Ishikawa (cell line): ENCODE results near the gene ATP2B2.

ENCODE experiments used
- CEBPB ChIP-seq: IDR thresholded peaks from 2 replicates; pipeline ENCODE4 v1.6.1; 2012
- EGR1 ChIP-seq: IDR thresholded peaks from 2 replicates; pipeline ENCODE4 v1.6.1; 2012
- EP300 ChIP-seq: IDR thresholded peaks from 2 replicates; pipeline ENCODE4 v1.6.1; 2012; ENCODE audit warnings: borderline replicate concordance
- FOXM1 ChIP-seq: IDR thresholded peaks from 2 replicates; pipeline ENCODE4 v1.6.1; 2012; ENCODE audit warnings: low read depth, borderline replicate concordance
- RAD21 ChIP-seq: IDR thresholded peaks from 2 replicates; pipeline ENCODE4 v1.6.1; 2012; ENCODE audit warnings: low read depth
- TAF1 ChIP-seq: IDR thresholded peaks from 2 replicates; pipeline ENCODE4 v1.6.1; 2012; ENCODE audit warnings: low read depth, mild to moderate bottlenecking
- TEAD4 ChIP-seq: IDR thresholded peaks from 2 replicates; pipeline ENCODE4 v1.6.1; 2012
- YY1 ChIP-seq: IDR thresholded peaks from 2 replicates; pipeline ENCODE4 v1.6.1; 2012; ENCODE audit warnings: low read depth
- TF ChIP-seq, protein P1 (sequence below): IDR thresholded peaks from 2 replicates; pipeline ENCODE4 v1.6.1; 2012
- TF ChIP-seq, protein P2 (sequence below): IDR thresholded peaks from 2 replicates; pipeline ENCODE4 v1.6.1; 2012; ENCODE audit warnings: low read depth, mild to moderate bottlenecking

DNA sequence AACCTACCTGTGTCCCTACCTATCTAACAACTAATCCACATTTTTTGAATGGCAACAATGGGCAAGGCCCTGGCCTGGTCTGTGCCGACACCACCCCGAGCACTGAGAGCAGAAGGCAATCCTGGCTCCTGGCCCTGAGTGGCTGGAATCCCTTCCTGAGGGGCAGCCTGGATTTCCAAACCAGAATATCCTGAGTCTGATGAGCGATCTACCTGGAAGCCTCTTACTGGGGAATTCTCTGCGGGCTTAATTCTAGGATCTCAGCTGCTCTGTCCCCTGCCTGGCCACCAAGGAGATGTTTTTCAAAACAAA is 22.1 kb downstream of the ATP2B2 start:
- TF ChIP-seq RAD21 (no peak), FOXM1 (no peak), CEBPB (no peak), EP300 (no peak), TAF1 (no peak), EGR1 (no peak), YY1 (no peak), TEAD4 (no peak)
- TF ChIP-seq, protein P1, sequence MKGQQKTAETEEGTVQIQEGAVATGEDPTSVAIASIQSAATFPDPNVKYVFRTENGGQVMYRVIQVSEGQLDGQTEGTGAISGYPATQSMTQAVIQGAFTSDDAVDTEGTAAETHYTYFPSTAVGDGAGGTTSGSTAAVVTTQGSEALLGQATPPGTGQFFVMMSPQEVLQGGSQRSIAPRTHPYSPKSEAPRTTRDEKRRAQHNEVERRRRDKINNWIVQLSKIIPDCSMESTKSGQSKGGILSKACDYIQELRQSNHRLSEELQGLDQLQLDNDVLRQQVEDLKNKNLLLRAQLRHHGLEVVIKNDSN = no peak
- TF ChIP-seq, protein P2, sequence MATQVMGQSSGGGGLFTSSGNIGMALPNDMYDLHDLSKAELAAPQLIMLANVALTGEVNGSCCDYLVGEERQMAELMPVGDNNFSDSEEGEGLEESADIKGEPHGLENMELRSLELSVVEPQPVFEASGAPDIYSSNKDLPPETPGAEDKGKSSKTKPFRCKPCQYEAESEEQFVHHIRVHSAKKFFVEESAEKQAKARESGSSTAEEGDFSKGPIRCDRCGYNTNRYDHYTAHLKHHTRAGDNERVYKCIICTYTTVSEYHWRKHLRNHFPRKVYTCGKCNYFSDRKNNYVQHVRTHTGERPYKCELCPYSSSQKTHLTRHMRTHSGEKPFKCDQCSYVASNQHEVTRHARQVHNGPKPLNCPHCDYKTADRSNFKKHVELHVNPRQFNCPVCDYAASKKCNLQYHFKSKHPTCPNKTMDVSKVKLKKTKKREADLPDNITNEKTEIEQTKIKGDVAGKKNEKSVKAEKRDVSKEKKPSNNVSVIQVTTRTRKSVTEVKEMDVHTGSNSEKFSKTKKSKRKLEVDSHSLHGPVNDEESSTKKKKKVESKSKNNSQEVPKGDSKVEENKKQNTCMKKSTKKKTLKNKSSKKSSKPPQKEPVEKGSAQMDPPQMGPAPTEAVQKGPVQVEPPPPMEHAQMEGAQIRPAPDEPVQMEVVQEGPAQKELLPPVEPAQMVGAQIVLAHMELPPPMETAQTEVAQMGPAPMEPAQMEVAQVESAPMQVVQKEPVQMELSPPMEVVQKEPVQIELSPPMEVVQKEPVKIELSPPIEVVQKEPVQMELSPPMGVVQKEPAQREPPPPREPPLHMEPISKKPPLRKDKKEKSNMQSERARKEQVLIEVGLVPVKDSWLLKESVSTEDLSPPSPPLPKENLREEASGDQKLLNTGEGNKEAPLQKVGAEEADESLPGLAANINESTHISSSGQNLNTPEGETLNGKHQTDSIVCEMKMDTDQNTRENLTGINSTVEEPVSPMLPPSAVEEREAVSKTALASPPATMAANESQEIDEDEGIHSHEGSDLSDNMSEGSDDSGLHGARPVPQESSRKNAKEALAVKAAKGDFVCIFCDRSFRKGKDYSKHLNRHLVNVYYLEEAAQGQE = no peak
